ENCODE data around the gene SKP1.

DNA sequence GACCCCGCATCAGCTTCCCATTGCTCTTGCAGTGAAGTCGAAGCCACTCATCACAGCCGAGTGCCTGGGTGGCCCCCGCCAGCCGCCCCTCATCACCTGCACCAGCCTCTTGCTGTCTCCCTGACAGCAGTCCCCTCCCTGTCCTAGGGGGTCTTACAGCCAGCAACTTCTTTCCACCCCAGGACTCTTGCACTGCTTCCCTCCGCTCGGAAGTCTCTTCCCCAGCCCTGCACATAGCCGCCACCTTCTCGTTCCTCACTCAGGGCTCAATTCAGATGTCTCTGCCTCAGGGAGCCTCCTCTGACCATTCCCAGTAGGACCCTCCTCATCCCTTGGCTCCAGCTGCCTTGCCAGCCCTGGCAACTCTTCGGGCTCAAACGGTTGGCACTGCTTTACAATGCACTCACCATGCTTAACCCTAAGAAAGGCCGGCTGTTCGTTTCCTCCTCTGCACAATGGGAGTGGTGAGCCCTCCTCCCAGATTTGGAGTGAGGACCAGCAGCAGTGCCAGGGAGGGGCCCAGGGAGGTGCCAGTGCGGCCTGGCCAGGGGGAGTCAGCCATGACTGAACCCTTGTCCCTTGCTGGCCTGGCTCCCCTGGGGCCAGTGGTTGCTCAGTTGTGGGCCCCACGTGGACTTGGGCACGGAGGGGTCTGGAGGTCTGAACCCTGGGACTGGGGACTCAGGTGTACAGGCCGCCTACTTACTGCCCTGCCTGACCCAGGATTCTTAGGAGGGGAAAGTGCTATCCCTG, 56.2 kb downstream of the SKP1 start:
- TF ChIP-seq MAX (IDR thresholded peaks at IDR 0.05; ENCODE audit: low read depth, low read length) (no peak), ZNF274 (IDR thresholded peaks at IDR 0.05; ENCODE audit: insufficient read depth, insufficient read length) (no peak), SUZ12 (IDR thresholded peaks at IDR 0.05; ENCODE audit: unreplicated experiment) (no peak), YBX1 (IDR thresholded peaks at IDR 0.05) (no peak), RAD21 (IDR thresholded peaks at IDR 0.05; ENCODE audit: insufficient read depth, low read depth, low read length) (no peak), NR2C2 (IDR thresholded peaks at IDR 0.05; ENCODE audit: borderline replicate concordance, control insufficient read depth, insufficient read length, low read depth) (no peak), NBN (IDR thresholded peaks at IDR 0.05) (no peak)

Measured in GM12878 (cell line).